GM19467 (cell line): ENCODE measurements around the gene IRGQ.
A peak's percentile ranks its signal among the peaks of the same experiment; 100 is the strongest.
"Not testable (repeated sequence)": the region's sequence is repeated elsewhere in the genome, so short reads cannot be mapped to it uniquely, and the experiment has no call there.

Experiments
- ATAC-seq: cut with Tn5 transposase; IDR thresholded peaks from one replicate; pipeline ENCODE4 v1.9.1; 2021; ENCODE audit warnings: mild to moderate bottlenecking, moderate library complexity; ENCODE audit not compliant: unreplicated experiment

The IRGQ gene

GRCh38 chr19:43624933-43625332, 29.0 kb upstream of the IRGQ start:
- ATAC-seq: no peak

- no peak for ATAC-seq
Observed at GRCh38 chr19:43623889-43624670, 28.1 kb upstream of the IRGQ start.

GRCh38 chr19:43622956-43623355, 27.0 kb upstream of the IRGQ start:
- ATAC-seq: no peak

DNA sequence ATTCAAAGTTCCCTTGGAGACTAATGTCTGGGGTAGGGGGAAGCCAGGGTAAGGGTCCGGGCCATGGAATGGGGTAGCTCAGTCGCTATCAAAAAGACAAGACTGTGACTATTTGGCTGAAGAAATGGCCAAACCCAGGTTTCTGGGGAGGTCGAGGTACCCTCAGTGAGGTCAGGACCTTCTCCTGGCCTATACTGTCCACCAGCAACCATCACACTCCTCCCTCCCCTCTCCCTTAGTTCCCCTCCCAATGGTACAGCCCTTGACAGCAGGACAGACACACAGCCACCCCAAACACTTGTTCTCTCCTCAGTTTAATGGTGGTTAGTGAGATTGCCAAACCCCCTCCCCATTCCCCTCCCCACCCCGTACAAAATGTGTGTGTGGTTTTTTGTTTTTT, 26.1 kb upstream of the IRGQ start:
- ATAC-seq: no peak

DNA sequence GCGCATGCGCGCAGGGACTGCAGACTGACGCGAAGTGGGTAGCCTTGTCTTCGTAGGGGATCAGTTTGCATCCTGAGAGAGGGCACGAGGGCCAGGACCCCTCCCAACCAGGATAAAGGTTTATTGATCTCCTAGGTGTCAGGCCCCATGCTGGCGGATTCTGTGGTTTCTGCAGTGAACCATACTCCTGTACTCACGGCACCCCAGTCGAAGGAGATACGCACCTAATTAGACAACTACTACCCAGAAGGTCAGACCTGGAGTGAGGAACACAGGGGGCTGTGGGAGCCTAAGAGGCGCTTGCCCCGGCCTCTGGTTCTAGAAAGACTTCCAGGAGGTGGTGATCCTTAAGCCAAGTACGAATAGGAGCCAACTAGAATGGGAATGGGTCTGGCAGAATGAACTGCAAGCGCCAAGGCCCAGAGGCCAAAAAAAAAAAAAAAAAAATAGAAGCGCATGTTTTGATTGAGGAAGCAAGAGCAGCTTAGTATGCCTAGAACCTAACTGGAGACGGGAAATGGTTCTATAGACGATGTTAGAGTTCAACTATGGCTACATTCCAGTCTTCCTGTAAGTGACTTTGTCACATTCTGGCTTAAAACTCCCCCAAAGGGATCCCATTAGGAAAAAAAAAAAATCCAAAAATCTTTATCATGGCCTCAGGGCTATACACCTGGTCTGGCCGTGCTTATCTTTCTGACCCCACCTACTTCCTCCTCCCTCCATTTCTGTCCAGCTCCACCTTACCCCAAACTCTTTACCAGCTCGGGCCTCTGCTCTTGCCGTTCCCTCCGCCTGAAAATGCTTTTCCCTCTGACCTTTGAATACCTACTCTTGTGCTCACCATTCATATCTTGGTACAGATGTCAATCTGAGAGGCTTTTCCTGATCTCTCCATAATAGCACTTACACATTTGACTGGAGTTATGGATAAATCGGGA, 24.4 kb upstream of the IRGQ start:
- ATAC-seq: no peak

DNA sequence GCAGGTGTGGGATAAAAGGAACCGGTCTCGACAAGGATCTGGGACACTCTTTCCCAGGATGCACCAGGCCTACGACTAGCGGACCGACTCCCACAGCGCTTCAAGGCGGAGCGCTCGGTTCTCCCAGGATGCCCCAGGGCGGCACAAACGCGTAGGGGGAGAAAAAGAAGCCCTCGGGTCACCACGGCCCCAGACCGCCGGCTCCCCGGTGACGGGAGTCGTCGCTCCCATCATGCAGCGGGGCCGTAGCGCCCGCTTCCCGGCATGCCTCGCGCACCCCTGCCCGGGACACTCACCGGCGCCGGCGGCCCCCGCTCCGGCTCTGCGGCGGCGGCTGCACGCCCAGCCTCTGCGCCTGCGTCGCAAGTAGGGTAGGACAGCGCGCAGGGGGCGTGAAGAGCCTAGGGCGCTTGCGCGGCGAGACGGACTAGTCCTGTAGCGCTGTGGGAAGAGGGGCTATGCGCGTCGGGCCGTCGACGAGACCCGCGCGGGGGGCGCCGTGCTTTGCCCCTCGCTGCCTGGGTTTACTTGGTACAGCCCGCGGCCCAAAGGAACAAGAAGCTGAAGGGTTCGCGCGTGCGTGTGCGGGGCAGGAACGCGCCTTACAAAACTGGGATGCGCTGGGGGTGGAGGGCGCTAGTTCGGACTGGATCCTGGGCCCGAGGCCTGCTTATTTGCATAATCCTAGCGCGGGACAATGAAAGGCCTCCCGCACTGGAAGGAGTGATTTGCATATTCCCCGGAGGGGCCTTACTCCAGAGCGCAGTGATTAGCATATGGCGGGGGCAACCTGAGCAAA, 23.5 kb upstream of the IRGQ start, which contains the start of gene ZNF428:
Gene ZNF428 (minus strand): TSS at position 368 of the 799 bp plus-strand sequence. CDS start 5,325 bp downstream, outside the sequence.
- peak; percentile 70 for ATAC-seq

GRCh38 chr19:43618921-43619261, 23.0 kb upstream of the IRGQ start:
- ATAC-seq: peak; percentile 6

- no peak for ATAC-seq
Observed at GRCh38 chr19:43616954-43617353, 21.0 kb upstream of the IRGQ start.

DNA sequence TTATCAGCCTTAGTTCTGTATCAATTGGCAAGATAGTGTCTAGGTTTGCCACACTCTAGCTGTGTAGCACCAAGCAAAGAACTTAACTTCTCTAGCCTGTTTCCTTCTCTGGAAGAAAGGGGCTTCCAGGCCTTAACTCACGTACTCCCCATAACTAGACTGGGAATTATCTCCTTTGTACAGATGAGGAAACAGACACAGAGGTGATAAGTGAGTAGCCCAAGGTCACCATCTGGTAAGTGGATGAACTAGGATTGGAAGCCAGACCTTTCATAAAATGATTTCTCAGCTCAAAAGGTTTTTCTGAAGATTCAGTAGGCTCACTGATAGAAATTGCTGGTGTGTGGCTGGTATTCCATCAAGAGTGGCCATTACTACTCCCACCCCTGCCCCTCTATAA, 20.4 kb upstream of the IRGQ start:
- ATAC-seq: no peak

- no peak for ATAC-seq
Observed at GRCh38 chr19:43612374-43612773, 16.4 kb upstream of the IRGQ start.

DNA sequence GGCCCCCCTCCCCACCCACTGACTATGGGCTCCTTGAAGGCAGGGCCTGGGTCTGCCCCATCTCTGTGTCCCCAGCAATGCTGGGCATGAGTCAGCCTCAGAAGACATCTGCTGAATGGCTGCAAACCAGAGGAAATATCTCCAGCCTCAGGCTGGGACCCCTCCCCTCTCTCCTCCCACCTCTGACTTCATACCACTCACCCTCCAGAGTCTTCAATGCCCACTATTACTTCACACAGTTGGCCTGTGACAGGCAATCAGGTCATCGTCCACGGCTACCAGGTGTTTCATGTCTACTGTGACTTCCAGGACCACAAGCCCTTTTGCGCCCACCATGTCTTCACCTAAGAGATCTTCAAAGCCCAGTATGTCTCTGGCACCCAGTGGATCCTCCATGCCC, 15.9 kb upstream of the IRGQ start, which contains the start of gene SRRM5:
Gene SRRM5 (plus strand): TSS at position 301 of the 400 bp plus-strand sequence. CDS start 34 bp downstream, at position 335.
- ATAC-seq: no peak

DNA sequence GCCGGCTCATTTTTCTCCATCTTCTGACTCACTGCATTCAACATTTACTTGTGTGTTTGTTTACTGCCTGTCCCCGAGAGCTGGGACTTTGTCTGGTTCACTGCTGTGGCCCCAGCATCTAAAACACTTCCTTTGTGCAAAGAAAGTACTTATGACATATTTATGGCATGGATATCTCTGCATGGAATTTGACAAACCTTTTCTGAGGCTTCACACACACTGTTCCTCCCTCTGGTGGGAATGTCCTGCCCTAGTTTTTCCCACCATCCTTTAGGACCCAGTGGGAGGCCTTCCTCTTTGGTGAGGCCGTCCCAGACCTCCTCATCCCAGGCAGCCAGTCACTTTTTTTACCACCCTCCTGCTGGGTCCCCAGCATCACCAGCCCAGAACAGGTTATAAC, 14.6 kb upstream of the IRGQ start:
- no peak for ATAC-seq

DNA sequence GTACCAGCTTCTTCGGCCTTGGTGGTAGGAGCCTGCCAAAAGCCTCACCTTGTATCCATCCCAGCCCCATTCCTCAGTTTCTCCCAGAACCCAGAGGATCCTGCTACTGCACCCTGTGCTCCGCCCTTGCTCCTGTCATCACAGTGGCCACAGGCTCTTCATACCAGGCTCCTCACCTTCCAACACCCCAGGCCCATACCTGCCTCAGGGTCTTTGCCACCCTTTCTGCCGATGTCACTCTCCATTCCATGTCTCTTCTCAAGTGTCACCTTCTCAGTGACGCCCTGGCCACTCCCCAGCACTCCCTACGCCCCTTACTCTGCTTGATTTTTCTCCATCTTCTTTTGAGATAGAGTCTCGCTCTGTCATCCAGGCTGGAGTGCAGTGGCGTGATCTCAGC, 13.9 kb upstream of the IRGQ start:
- ATAC-seq: no peak

DNA sequence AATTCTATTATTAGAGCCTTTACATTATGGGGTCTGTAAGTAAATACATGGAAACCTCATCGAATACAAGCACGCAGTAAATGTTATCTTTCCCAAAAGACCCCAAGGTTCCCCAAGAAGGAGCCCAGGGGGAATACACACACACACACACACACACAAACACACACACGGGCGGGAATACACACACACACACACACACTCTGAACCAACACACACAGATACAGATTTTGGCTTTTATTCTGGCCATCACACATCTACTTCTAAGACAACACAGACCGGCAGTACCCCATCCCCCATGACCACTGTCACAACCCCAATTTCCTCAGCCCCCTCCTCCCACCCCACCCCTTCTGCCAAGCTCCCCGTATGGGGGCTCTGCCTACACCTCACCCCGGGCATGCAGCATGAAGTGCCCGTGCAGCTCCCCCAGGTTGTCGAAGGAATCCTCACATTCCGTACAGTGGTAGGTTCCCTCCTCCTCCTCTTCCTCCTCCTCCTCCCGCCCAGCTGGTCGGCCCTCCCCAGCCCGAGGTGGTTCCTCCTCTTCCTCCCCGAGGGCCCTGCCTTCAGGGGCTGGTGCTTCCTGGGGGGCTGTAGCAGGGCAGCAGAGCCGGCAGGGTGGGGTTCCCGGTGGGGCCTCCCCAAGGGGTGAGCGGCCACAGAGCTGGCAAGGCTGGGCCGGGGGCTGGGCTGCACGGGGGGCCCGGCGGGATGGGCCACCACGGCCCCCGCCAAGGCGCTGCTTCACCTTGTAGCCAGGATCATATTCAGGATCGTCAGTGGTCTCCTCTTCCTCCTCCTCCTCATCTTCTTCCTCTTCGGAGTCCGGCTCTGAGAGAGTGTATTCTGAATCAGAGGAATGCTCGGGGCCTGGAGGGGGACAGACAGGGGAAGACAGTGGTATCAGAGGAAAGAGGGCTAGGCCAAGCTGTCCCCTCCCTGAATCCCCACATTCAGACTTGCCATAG, 11.6 kb upstream of the IRGQ start:
- no peak for ATAC-seq

DNA sequence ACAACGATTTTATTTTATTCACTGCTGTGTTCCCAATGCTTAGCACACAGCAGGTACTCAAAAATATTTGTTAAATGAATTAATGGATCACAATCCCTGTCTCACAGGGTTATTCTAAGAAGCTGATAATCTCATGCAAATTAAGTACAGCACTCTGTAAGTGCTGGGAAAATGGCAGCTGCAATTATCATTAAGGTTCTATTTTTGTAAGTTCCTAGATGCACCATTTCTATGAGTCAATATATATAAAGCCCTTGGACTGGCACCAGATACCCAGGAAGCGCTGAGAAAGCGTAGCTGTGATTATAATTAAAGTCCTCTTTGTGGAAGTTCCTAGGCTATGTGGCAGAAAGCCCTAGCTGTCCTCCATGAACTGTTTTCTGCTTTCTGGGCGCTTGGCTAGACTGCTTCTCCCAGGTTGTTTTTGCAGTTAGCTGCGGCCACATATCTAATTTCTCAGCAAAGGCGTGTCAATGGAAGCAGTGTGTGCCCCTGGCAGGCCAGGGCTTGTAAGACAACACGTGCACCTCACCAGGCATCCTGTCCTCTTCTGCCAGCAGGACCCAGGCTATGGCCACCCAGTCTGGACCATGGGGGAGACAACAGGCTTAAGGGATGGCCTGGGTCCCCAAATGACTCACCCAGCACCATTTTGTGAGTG, 10.8 kb upstream of the IRGQ start:
- no peak for ATAC-seq

GRCh38 chr19:43605875-43606568, 10.1 kb upstream of the IRGQ start:
- no peak for ATAC-seq

DNA sequence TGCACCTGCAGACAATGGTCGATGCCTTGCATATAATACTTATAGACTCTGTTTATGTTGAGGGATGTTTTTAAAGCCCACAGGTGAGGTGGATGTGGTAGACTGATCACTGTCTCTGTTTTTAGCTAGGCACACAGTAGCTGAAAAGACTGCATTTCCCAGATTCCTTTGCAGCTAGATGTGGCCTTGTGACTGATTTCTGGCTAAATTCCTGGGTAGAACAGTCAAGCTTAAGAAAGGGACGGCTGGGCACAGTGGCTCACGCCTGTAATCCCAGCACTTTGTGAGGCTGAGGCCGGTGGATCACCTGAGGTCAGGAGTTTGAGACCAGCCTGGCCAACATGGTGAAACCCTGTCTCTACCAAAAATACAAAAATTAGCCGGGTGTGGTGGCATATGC, 4.4 kb upstream of the IRGQ start:
- ATAC-seq: not testable (repeated sequence)

GRCh38 chr19:43599635-43600295, 3.8 kb upstream of the IRGQ start:
- ATAC-seq: no peak
